ENCODE results near the gene TSLP.
A peak's percentile ranks its signal among the peaks of the same experiment; 100 is the strongest.

Gene TSLP

DNA sequence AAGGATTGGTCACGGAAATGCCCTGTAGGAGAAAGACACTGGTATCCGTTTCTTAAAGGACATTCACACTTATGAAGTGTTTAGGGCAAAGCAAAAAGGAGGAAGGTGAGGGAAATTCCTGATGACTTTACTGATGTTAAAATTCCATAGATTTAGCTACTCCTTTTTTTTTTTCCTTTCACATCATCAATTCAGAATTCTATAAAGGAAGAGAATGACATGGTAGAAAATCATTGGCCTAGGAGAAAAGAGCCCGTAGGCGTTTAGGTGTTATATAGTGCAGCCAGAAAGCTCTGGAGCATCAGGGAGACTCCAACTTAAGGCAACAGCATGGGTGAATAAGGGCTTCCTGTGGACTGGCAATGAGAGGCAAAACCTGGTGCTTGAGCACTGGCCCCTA, at the start of gene TSLP:
TSS of gene TSLP (plus strand) at position 301 of the 400 bp plus-strand sequence. CDS start 178 bp downstream, outside the sequence.
- Histone ChIP-seq H3K9me3 (ENCODE audit: control insufficient read depth, insufficient read depth, low read length) (no peaks in the 10 kb centered on the region), H3K36me3 (ENCODE audit: control insufficient read depth, insufficient read depth, low read length) (no peaks in the 10 kb centered on the region), H3K4me3 (ENCODE audit: low read depth, low read length) (peak within 1 kb of the TSS; percentile 81), H3K27me3 (ENCODE audit: control insufficient read depth, insufficient read depth, low read length) (peaks cover 76% of the 10 kb centered on the region), H3K4me1 (ENCODE audit: control insufficient read depth, insufficient read depth, low read length) (peaks cover 4% of the 10 kb centered on the region), H3K9ac (ENCODE audit: low read depth, low read length) (no peak within 1 kb of the TSS)

DNA sequence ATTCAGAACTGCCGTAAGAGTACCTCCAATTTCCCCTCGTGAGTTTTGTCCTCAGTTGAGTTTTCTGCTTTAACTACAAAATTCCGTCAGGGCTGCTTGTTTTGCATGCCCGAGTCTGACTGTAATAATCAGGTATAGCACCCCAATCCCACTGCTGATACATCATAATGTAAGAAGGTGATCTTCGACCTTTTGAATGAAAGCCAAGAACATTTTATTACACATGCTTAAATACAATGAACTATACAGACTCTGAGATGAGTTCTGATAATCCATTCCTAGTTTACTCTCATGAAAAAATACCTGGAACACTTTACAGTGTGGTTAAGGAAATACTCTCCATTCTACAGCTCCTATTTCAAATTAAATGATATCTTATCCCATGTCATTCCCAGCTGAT, 49.2 kb upstream of the TSLP start:
- no peaks in the 10 kb centered on the region for H3K9me3 ChIP-seq (ENCODE audit: control insufficient read depth, insufficient read depth, low read length)
- no peaks in the 10 kb centered on the region for H3K27me3 ChIP-seq (ENCODE audit: control insufficient read depth, insufficient read depth, low read length)

DNA sequence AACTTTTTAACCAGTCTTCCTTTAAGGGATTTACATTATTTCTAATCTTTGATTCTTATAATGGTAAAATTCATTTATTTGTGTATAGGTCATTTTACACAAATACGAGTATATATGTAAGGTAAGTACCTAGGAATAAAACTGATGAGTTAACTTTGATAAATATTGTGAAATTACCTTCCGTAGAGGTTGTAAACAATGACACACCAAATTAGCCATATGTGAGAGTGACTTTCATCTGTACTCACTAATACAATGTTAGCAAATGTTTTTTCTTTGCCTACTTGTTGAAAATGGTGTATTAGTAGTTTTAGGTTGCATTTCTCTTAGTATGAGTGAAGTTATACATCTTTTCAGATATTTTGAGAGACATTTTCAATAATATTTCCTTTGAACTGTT, 42.6 kb upstream of the TSLP start:
- H3K36me3 ChIP-seq (ENCODE audit: control insufficient read depth, insufficient read depth, low read length) = no peaks in the 10 kb centered on the region
- no peaks in the 10 kb centered on the region for H3K4me1 ChIP-seq (ENCODE audit: control insufficient read depth, insufficient read depth, low read length)
- no peak overlapping the region for H3K9ac ChIP-seq (ENCODE audit: low read depth, low read length)
- H3K9me3 ChIP-seq (ENCODE audit: control insufficient read depth, insufficient read depth, low read length) = no peaks in the 10 kb centered on the region
- H3K27me3 ChIP-seq (ENCODE audit: control insufficient read depth, insufficient read depth, low read length) = no peaks in the 10 kb centered on the region
- no peak overlapping the region for H3K4me3 ChIP-seq (ENCODE audit: low read depth, low read length)

More for the DNA sequence above, 49.2 kb upstream of the TSLP start:
- Histone ChIP-seq H3K4me1 (ENCODE audit: control insufficient read depth, insufficient read depth, low read length) (no peaks in the 10 kb centered on the region), H3K36me3 (ENCODE audit: control insufficient read depth, insufficient read depth, low read length) (no peaks in the 10 kb centered on the region), H3K4me3 (ENCODE audit: low read depth, low read length) (no peak overlapping the region), H3K9ac (ENCODE audit: low read depth, low read length) (no peak overlapping the region)

GRCh38 chr5:111043712-111044506, 27.6 kb upstream of the TSLP start:
- H3K36me3 ChIP-seq (ENCODE audit: control insufficient read depth, insufficient read depth, low read length) = no peaks in the 10 kb centered on the region
- no peaks in the 10 kb centered on the region for H3K4me1 ChIP-seq (ENCODE audit: control insufficient read depth, insufficient read depth, low read length)
- H3K9me3 ChIP-seq (ENCODE audit: control insufficient read depth, insufficient read depth, low read length) = no peaks in the 10 kb centered on the region
- no peaks in the 10 kb centered on the region for H3K27me3 ChIP-seq (ENCODE audit: control insufficient read depth, insufficient read depth, low read length)
- H3K4me3 ChIP-seq (ENCODE audit: low read depth, low read length) = no peak overlapping the region
- H3K9ac ChIP-seq (ENCODE audit: low read depth, low read length) = no peak overlapping the region

DNA sequence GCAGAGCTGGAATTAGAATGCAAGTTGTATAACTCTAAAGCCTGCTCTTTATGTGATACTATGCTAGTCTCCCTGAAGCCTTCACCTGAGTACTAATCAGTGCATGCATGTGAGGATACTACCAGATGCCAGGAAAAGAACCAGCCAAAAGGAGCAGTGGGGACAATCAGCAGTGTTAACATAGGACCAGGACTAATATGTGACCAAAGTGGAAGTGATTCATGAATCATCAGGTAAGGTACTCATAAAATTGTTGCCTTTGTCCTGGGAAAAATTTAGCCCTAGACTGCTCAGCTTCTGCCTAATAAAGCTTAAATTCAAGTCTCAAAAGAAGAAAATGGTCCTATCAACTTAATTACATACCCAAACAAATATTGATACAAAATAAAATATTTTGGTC, 13.4 kb upstream of the TSLP start:
- H3K9me3 ChIP-seq (ENCODE audit: control insufficient read depth, insufficient read depth, low read length) = no peaks in the 10 kb centered on the region
- no peak overlapping the region for H3K9ac ChIP-seq (ENCODE audit: low read depth, low read length)
- no peak overlapping the region for H3K4me3 ChIP-seq (ENCODE audit: low read depth, low read length)
- H3K27me3 ChIP-seq (ENCODE audit: control insufficient read depth, insufficient read depth, low read length) = no peaks in the 10 kb centered on the region
- H3K36me3 ChIP-seq (ENCODE audit: control insufficient read depth, insufficient read depth, low read length) = no peaks in the 10 kb centered on the region
- H3K4me1 ChIP-seq (ENCODE audit: control insufficient read depth, insufficient read depth, low read length) = no peaks in the 10 kb centered on the region

GRCh38 chr5:111060169-111060568, 11.3 kb upstream of the TSLP start:
- Histone ChIP-seq H3K4me1 (ENCODE audit: control insufficient read depth, insufficient read depth, low read length) (no peaks in the 10 kb centered on the region), H3K36me3 (ENCODE audit: control insufficient read depth, insufficient read depth, low read length) (no peaks in the 10 kb centered on the region), H3K9me3 (ENCODE audit: control insufficient read depth, insufficient read depth, low read length) (no peaks in the 10 kb centered on the region), H3K4me3 (ENCODE audit: low read depth, low read length) (no peak overlapping the region), H3K9ac (ENCODE audit: low read depth, low read length) (no peak overlapping the region), H3K27me3 (ENCODE audit: control insufficient read depth, insufficient read depth, low read length) (no peaks in the 10 kb centered on the region)

DNA sequence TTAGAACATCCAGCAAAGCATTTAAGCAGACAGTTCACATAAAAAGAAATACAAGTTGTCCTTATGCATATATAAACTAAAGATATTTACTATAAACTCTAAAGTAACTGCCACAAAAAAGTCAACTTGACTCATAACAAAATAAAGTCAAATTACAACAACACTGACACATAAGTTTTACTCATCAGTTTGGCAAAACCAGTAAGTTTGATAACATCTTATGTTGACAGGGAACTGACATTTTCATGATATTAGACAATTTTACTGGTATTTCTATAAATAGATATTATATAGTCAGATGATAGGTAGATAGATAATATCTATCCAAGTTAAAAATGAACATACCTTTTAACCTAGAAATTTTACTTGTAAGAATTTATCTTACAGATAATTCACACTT, 9.9 kb upstream of the TSLP start:
- no peak overlapping the region for H3K9ac ChIP-seq (ENCODE audit: low read depth, low read length)
- no peaks in the 10 kb centered on the region for H3K9me3 ChIP-seq (ENCODE audit: control insufficient read depth, insufficient read depth, low read length)

DNA sequence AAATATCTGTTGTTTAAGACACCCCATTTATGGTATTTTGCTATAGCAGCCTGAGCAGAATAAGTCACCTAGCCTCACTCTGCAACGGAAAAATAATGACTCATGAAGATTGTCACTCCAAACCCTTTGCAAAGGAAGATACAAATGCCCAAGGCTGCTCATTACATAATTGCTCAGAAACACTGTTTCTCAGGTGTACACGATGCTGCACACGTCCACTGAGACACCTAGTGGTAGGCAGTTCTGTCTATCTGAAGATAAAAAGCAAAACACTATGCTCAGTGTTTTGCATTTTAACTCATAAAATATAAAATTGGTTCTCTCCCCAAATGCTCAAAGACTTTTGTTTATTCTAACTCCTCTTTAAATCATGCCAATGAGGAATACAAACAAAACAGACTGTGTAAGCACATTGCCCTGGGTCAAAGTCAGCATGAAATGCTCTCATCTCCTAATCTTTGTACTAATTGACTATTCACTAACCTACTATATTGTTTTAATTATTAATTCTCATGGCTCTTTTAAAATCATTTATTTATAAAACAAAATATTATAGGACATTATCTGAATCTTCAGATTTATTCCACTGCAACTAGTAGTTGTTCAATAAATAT, 7.7 kb upstream of the TSLP start:
- H3K9me3 ChIP-seq (ENCODE audit: control insufficient read depth, insufficient read depth, low read length) = no peaks in the 10 kb centered on the region
- H3K4me3 ChIP-seq (ENCODE audit: low read depth, low read length) = no peak overlapping the region
- H3K4me1 ChIP-seq (ENCODE audit: control insufficient read depth, insufficient read depth, low read length) = no peaks in the 10 kb centered on the region
- H3K27me3 ChIP-seq (ENCODE audit: control insufficient read depth, insufficient read depth, low read length) = peaks cover 19% of the 10 kb centered on the region
- H3K36me3 ChIP-seq (ENCODE audit: control insufficient read depth, insufficient read depth, low read length) = no peaks in the 10 kb centered on the region
- H3K9ac ChIP-seq (ENCODE audit: low read depth, low read length) = no peak overlapping the region

More for the DNA sequence above, 9.9 kb upstream of the TSLP start:
- H3K4me3 ChIP-seq (ENCODE audit: low read depth, low read length) = no peak overlapping the region
- no peaks in the 10 kb centered on the region for H3K27me3 ChIP-seq (ENCODE audit: control insufficient read depth, insufficient read depth, low read length)
- no peaks in the 10 kb centered on the region for H3K36me3 ChIP-seq (ENCODE audit: control insufficient read depth, insufficient read depth, low read length)
- H3K4me1 ChIP-seq (ENCODE audit: control insufficient read depth, insufficient read depth, low read length) = no peaks in the 10 kb centered on the region

GRCh38 chr5:111066261-111066938, 5.1 kb upstream of the TSLP start:
- H3K36me3 ChIP-seq (ENCODE audit: control insufficient read depth, insufficient read depth, low read length) = no peaks in the 10 kb centered on the region
- H3K9ac ChIP-seq (ENCODE audit: low read depth, low read length) = no peak overlapping the region
- H3K27me3 ChIP-seq (ENCODE audit: control insufficient read depth, insufficient read depth, low read length) = peaks cover 45% of the 10 kb centered on the region
- H3K9me3 ChIP-seq (ENCODE audit: control insufficient read depth, insufficient read depth, low read length) = no peaks in the 10 kb centered on the region
- H3K4me3 ChIP-seq (ENCODE audit: low read depth, low read length) = no peak overlapping the region
- peaks cover 4% of the 10 kb centered on the region for H3K4me1 ChIP-seq (ENCODE audit: control insufficient read depth, insufficient read depth, low read length)

DNA sequence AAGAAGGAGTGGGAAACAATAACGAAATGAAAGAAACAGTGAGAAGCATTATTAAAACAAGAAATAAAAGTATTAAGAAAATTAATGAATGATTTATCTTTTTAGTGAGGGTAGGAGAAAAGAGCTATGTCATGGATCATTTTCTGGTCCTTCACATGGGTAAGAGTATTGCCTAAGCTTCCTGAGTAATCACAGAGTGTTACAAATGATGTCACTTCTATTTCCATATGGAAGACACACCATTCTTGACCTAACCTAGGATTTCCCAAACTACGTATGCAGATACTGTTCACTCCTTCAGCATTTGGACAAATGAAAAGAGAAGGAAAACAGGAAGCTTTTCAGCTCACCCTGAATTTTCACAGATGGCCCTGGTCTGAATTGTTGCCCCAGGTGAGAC, 3.3 kb upstream of the TSLP start:
- H3K9ac ChIP-seq (ENCODE audit: low read depth, low read length) = no peak overlapping the region
- no peaks in the 10 kb centered on the region for H3K9me3 ChIP-seq (ENCODE audit: control insufficient read depth, insufficient read depth, low read length)
- no peak overlapping the region for H3K4me3 ChIP-seq (ENCODE audit: low read depth, low read length)
- peaks cover 4% of the 10 kb centered on the region for H3K4me1 ChIP-seq (ENCODE audit: control insufficient read depth, insufficient read depth, low read length)
- H3K36me3 ChIP-seq (ENCODE audit: control insufficient read depth, insufficient read depth, low read length) = no peaks in the 10 kb centered on the region
- H3K27me3 ChIP-seq (ENCODE audit: control insufficient read depth, insufficient read depth, low read length) = peaks cover 63% of the 10 kb centered on the region

DNA sequence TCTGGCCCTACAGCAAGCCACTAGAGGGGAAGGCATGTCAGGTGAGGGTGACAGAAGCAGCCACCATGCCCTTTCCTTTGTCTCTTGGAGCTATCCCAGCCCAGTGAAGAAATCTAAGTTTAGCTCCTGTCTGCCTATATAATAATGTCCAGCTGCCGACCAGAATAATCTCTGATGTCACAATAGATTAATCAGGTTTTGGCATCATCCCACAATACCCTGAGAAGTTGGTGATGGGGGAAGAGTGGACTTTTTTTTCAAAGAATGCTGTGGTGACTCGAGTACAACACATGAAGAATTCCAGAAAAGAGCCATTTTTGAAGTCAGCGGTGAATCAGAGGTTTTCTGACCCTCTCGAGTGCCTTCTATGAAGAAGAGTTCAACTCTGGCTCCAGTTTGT, 1.7 kb upstream of the TSLP start:
- no peaks in the 10 kb centered on the region for H3K36me3 ChIP-seq (ENCODE audit: control insufficient read depth, insufficient read depth, low read length)
- H3K27me3 ChIP-seq (ENCODE audit: control insufficient read depth, insufficient read depth, low read length) = peaks cover 76% of the 10 kb centered on the region

More for the DNA sequence above, 1.7 kb upstream of the TSLP start:
- Histone ChIP-seq H3K9me3 (ENCODE audit: control insufficient read depth, insufficient read depth, low read length) (no peaks in the 10 kb centered on the region), H3K4me1 (ENCODE audit: control insufficient read depth, insufficient read depth, low read length) (peaks cover 4% of the 10 kb centered on the region), H3K4me3 (ENCODE audit: low read depth, low read length) (peak overlapping the region; percentile 46), H3K9ac (ENCODE audit: low read depth, low read length) (no peak overlapping the region)

All from iPS-15b (cell line).